HUES64 (cell line): Measurements from ENCODE around the gene CIART.
"Not testable (repeated sequence)": the region's sequence is repeated elsewhere in the genome, so short reads cannot be mapped to it uniquely, and the experiment has no call there.

Source experiments
- H3K27ac ChIP-seq: 2 replicates; pipeline ENCODE4 v1.7.0; 2013; ENCODE audit warnings: low read depth, low read length, inconsistent platforms
- H3K27me3 ChIP-seq: 2 replicates; pipeline ENCODE4 v1.6.1; 2013; ENCODE audit warnings: mild to moderate bottlenecking, low read length; ENCODE audit not compliant: insufficient read depth
- H3K36me3 ChIP-seq: 2 replicates; pipeline ENCODE4 v1.6.1; 2013; ENCODE audit warnings: mild to moderate bottlenecking, low read length; ENCODE audit not compliant: insufficient read depth
- H3K4me1 ChIP-seq: 2 replicates; pipeline ENCODE4 v1.6.1; 2013; ENCODE audit warnings: mild to moderate bottlenecking, low read length, moderate library complexity; ENCODE audit not compliant: insufficient read depth
- H3K4me3 ChIP-seq: 2 replicates; pipeline ENCODE4 v1.5.1; 2013; ENCODE audit warnings: mild to moderate bottlenecking, low read length, moderate library complexity
- H3K9ac ChIP-seq: 2 replicates; pipeline ENCODE4 v1.6.1; 2013; ENCODE audit warnings: mild to moderate bottlenecking, low read depth, low read length
- H3K9me3 ChIP-seq: 2 replicates; pipeline ENCODE4 v1.6.1; 2013; ENCODE audit warnings: low read depth, low read length; ENCODE audit not compliant: insufficient read depth
- WGBS: fragments of 150-250, 120-280 bp; methylation state at CpG from one replicate; pipeline ENCODE4 v1.1.7; 2013; ENCODE audit warnings: missing lambda C conversion rate; 5-methylcytosine and 5-hydroxymethylcytosine counted together

CIART gene

GRCh38 chr1:150311762-150312161, 29.4 kb downstream of the CIART start:
- Histone ChIP-seq H3K4me1 (no peaks in the 10 kb centered on the region), H3K27ac (no peak overlapping the region), H3K27me3 (no peaks in the 10 kb centered on the region), H3K4me3 (no peak overlapping the region), H3K9me3 (no peaks in the 10 kb centered on the region), H3K9ac (no peak overlapping the region), H3K36me3 (peaks cover 20% of the 10 kb centered on the region)
- WGBS, result 94% methylated on average over 2 of the region's 2 CpGs

DNA sequence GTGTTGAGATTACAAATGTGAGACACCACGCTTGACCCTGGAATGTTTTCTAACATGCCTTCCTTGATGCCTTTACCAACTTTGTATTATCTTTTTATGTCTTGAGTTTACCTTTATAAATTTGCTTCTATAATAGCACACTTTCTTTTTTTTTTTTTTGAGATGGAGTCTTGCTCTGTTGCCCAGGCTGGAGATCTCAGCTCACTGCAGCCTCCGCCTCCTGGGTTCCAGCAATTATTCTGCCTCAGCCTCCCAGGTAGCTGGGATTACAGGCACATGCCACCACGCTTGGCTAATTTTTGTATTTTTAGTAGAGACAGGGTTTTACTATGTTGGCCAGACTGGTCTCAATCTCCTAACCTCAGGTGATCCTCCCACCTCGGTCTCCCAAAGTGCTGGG, 32.3 kb downstream of the CIART start:
- WGBS, result 93% methylated on average over 4 of the region's 4 CpGs
- not testable (repeated sequence) for H3K9me3 ChIP-seq, H3K27ac ChIP-seq, H3K36me3 ChIP-seq, H3K4me1 ChIP-seq, H3K9ac ChIP-seq, H3K27me3 ChIP-seq, H3K4me3 ChIP-seq

DNA sequence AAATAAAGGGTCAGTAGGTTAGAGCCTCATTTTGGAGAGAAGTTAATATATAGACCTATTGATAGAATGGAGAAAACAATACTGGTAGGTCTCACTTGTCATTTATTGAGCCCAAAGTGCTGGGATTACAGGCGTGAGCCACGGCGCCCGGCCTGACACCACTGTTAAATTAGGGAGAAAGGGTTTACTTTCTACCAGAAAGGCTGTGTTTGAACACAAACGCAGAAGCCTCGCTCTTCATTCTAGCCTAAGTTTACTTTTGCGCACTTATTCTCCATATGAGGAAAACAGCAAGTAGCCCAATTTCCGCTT, 38.3 kb downstream of the CIART start:
- Histone ChIP-seq H3K9ac (no peak overlapping the region), H3K27me3 (no peaks in the 10 kb centered on the region), H3K36me3 (peaks cover 17% of the 10 kb centered on the region), H3K27ac (no peak overlapping the region), H3K4me3 (peak overlapping the region; percentile 89; the same call in 1 of the 2 replicates), H3K4me1 (peaks cover 6% of the 10 kb centered on the region; the same call in 1 of the 2 replicates), H3K9me3 (no peaks in the 10 kb centered on the region)
- 97% methylated on average over 8 of the region's 8 CpGs for WGBS

DNA sequence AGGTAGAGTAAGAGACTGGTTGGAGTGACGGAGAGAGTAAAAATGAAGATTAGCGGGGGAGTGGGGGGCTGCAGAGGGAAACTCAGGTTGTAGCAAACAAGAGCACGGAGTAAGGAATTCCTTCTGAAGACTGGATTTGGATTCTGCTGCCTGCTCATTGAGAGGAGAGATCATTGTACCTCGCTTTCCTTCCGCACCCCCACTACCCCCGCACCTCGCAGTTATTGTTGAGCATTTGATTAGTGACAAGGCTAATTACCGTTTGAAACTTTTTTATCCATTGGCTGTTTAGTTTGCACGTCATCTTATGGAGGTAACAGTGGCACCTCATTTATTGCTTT, 39.4 kb downstream of the CIART start:
- Histone ChIP-seq H3K4me3 (peak overlapping the region; percentile 89), H3K36me3 (peaks cover 29% of the 10 kb centered on the region), H3K27me3 (no peaks in the 10 kb centered on the region), H3K9ac (peak overlapping the region; percentile 87), H3K9me3 (no peaks in the 10 kb centered on the region), H3K27ac (peak overlapping the region; percentile 73), H3K4me1 (peaks cover 6% of the 10 kb centered on the region; the same call in 1 of the 2 replicates)
- 2% methylated on average over 5 of the region's 9 CpGs for WGBS

DNA sequence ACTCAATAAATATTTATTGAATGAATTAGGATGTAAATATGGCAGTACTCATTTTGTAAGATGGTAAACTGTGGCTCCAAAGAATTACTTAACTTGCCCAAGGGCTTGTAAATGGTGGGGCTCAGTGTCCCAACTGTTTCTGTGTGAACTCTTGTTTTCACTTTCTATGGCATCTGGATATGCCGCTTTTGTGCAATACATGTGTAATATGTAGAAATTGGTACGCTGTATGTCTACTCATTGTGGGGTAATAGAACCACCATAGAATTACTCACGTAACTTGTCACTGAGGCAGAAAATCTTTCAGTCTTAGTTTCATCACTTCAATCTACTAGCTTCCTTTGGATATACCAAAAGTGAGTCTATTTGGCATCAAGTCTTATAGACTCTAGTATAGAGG, 40.0 kb downstream of the CIART start:
- peak overlapping the region; percentile 87 for H3K9ac ChIP-seq
- WGBS, result 95% methylated on average over 3 of the region's 3 CpGs
- peak overlapping the region; percentile 89 for H3K4me3 ChIP-seq
- no peaks in the 10 kb centered on the region for H3K27me3 ChIP-seq
- H3K36me3 ChIP-seq, result peaks cover 34% of the 10 kb centered on the region
- peaks cover 6% of the 10 kb centered on the region; the same call in 1 of the 2 replicates for H3K4me1 ChIP-seq
- H3K9me3 ChIP-seq, result no peaks in the 10 kb centered on the region
- H3K27ac ChIP-seq, result no peak overlapping the region

DNA sequence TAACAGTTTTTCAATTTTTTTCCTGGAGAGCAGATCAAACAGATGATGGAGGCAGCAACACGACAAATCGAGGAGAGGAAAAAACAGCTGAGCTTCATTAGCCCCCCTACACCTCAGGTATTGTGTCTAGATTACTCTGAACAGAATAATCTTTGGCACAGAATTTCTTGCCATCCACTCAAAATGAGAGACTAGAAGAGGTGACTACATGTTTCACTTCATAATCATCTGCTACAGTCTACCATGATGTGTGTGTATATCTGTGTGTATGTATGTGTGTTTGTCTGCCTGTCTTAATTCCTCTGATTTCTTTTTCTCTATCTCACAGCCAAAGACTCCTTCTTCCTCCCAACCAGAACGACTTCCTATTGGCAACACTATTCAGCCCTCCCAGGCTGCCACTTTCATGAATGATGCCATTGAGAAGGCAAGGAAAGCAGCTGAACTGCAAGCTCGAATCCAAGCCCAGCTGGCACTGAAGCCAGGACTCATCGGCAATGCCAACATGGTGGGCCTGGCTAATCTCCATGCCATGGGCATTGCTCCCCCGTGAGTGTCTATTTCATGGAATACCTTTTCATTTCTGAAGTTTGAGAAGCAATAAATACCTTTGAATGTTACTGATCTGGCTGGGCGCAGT, 50.4 kb downstream of the CIART start:
- H3K36me3 ChIP-seq, result peaks cover 94% of the 10 kb centered on the region
- H3K27ac ChIP-seq, result no peak overlapping the region
- H3K9me3 ChIP-seq, result no peaks in the 10 kb centered on the region
- WGBS, result 95% methylated on average over 7 of the region's 7 CpGs
- no peak overlapping the region for H3K9ac ChIP-seq
- H3K4me3 ChIP-seq, result no peak overlapping the region
- no peaks in the 10 kb centered on the region for H3K27me3 ChIP-seq
- no peaks in the 10 kb centered on the region for H3K4me1 ChIP-seq
